Pancreas (tissue), 10 donors: Measurements from ENCODE around the gene FAM217A. TPM values are rescaled to one million over a fixed set of nuclear protein-coding genes. Genes with fewer than 3 reads are reported as not detected.

Experiments used
- ATAC-seq, 4 donors: fragments of 200-7000 bp; cut with Tn5 transposase; one replicate each; pipeline versions ENCODE4 v1.8.0 to v1.9.1; 2020; ENCODE audit warnings: mild to moderate bottlenecking in 4 of 4, moderate library complexity in 4 of 4
- DNase-seq, 6 donors: peaks; one replicate each; pipeline ENCODE4 v3.0.0-alpha.2; 2020
- FAIRE-seq: peaks from 2 replicates; lab custom pipeline; 2012; peaks lifted over from hg19 to GRCh38; lab: Jason Lieb, UNC
- H3K27ac ChIP-seq, 4 donors: fragments of 200-600 bp; sonication (generic); 1 replicate in 3 of 4; 2 replicates in 1 of 4; pipeline versions ENCODE4 v1.5.0 to v1.8.0; 2020
- H3K27me3 ChIP-seq, 4 donors: fragments of 200-600 bp; one replicate each; pipeline ENCODE4 v1.8.0; 2021
- H3K36me3 ChIP-seq, 3 donors: fragments of 200-600 bp; sonication (generic) in 1 of 3; one replicate each; pipeline versions ENCODE4 v1.5.0 to v1.8.0; 2020 to 2021
- H3K4me1 ChIP-seq, 3 donors: fragments of 200-600 bp; one replicate each; pipeline ENCODE4 v1.8.0; 2021
- H3K4me3 ChIP-seq, 4 donors: fragments of 200-600 bp; sonication (generic) in 2 of 4; one replicate each; pipeline versions ENCODE4 v1.5.0 to v1.8.0; 2020 to 2021
- H3K9me3 ChIP-seq, 4 donors: fragments of 200-600 bp; one replicate each; pipeline ENCODE4 v1.8.0; 2021
- CTCF ChIP-seq, 4 donors: fragments of 200-600 bp; sonication (generic) in 3 of 4; IDR thresholded peaks; one replicate each; pipeline versions ENCODE4 v1.5.0 to v1.8.0; 2021; ENCODE audit warnings: antibody characterized with exemption in 4 of 4
- WGBS, 2 donors: extraction: QIAGEN DNeasy Blood & Tissue Kit; methylation state at CpG; one replicate each; pipeline ENCODE4 v1.1.7; 2013; 5-methylcytosine and 5-hydroxymethylcytosine counted together
- intact Hi-C, 3 donors: fragments of 100-400 bp; cut with DNase I; formaldehyde crosslinking; loops; one replicate each; pipeline versions ENCODE4 v1.11.1 to v1.14.2; 2022
- polyA plus RNA-seq, 2 donors: library from polyadenylated mRNA; stranded (reverse); fragments of 200-250 nt; gene quantifications; one replicate each; pipeline ENCODE4 v1.2.3, GENCODE V29; 2013
- total RNA-seq, 6 donors: library from RNA; stranded (reverse); fragmentation: NEBNext Ultra II Directional in 4 of 6; extraction: Animal tissue kit (Norgen Biotek cat#: 25700) in 4 of 6; gene quantifications; one replicate each; pipeline versions ENCODE4 v1.2.1 to v1.2.4, GENCODE V29; 2021 to 2023
- donor health status: healthy with polysubstance abuse.
- donor health status: DM: no; HTN: no; CAD: no; lungs with moderate emphysema.
- donor health status: DM: no; HTN: no; CAD: no.
- donor health status: control.
- donor health status: control.
- donor health status: Bipolar disorder and iron deficiency.
- donor health status: DM: yes; HTN: yes; CAD: no.
- donor health status: DM: no; HTN: no; CAD: no.
- donor health status: DM: no; HTN: no; CAD: no.
- donor health status: DM: yes; HTN: yes; CAD: no.

FAM217A gene
- total and polyA plus RNA-seq, 8 donors, result 0.09 to 1.3 (median 0.69) TPM; not detected in 1

- Histone ChIP-seq H3K4me3 (peak overlapping the region; percentile 64 to 81 (median 70)), H3K9me3 (no peaks in the 10 kb centered on the region), H3K27ac (peak overlapping the region; percentile 92 to 97 (median 96)), H3K4me1 (peaks cover 12 to 44% (median 32%) of the 10 kb centered on the region in 3 donors), H3K27me3 (no peaks in the 10 kb centered on the region), H3K36me3 (no peaks in the 10 kb centered on the region)
- no peak for FAIRE-seq
- TF ChIP-seq CTCF (IDR thresholded peaks at IDR 0.05), result no peak
- no peak for DNase-seq
- WGBS, 2 donors, result 1 to 3% methylated on average over 15 of the region's 15 CpGs
- ATAC-seq, result peak in 3 of 4 donors; percentile 1 to 5 (median 3)
- intact Hi-C loops, result no loop called here
Measured at GRCh38 chr6:4021854-4022695, 56.9 kb downstream of the FAM217A start.

GRCh38 chr6:4021133-4021853 lies 57.6 kb downstream of the FAM217A start:
- intact Hi-C loops, result no loop called here
- peak overlapping the region; percentile 64 to 81 (median 70) for H3K4me3 ChIP-seq
- DNase-seq (peak; percentile 91 to 97 (median 94)), FAIRE-seq (peak; percentile 23), ATAC-seq (peak; percentile 76 to 87 (median 84))
- no peaks in the 10 kb centered on the region for H3K9me3 ChIP-seq
- H3K36me3 ChIP-seq, result no peaks in the 10 kb centered on the region
- peak in 1 of 4 donors; percentile 21 for TF ChIP-seq CTCF (IDR thresholded peaks at IDR 0.05)
- H3K27me3 ChIP-seq, result no peaks in the 10 kb centered on the region
- H3K27ac ChIP-seq, result peak overlapping the region; percentile 92 to 97 (median 96)
- 0% methylated on average over 49 to 65 of the region's 65 CpGs for WGBS, 2 donors
- H3K4me1 ChIP-seq, result peaks cover 12 to 52% (median 36%) of the 10 kb centered on the region in 3 donors

- ATAC-seq, result no peak
- DNase-seq, result no peak
- no peaks in the 10 kb centered on the region for H3K27me3 ChIP-seq
- peak overlapping the region; percentile 92 to 97 (median 96) for H3K27ac ChIP-seq
- no peak for TF ChIP-seq CTCF (IDR thresholded peaks at IDR 0.05)
- 1 to 2% methylated on average over 12 of the region's 12 CpGs for WGBS, 2 donors
- H3K4me1 ChIP-seq, result peaks cover 12 to 54% (median 36%) of the 10 kb centered on the region in 3 donors
- peak overlapping the region; percentile 64 to 81 (median 70) for H3K4me3 ChIP-seq
- intact Hi-C loops, result no loop called here
- FAIRE-seq, result no peak
- H3K36me3 ChIP-seq, result no peaks in the 10 kb centered on the region
- H3K9me3 ChIP-seq, result no peaks in the 10 kb centered on the region
Measured at GRCh38 chr6:4020822-4021132, 58.2 kb downstream of the FAM217A start.

GRCh38 chr6:4018924-4019236 lies 60.1 kb downstream of the FAM217A start:
- no peaks in the 10 kb centered on the region for H3K27me3 ChIP-seq
- no peak for TF ChIP-seq CTCF (IDR thresholded peaks at IDR 0.05)
- intact Hi-C loops, result no loop called here
- peak overlapping the region in 3 of 4 donors; percentile 52 to 73 (median 56) for H3K4me3 ChIP-seq
- FAIRE-seq (no peak), DNase-seq (no peak), ATAC-seq (peak in 2 of 4 donors; percentile 3 to 4)
- peaks cover 12 to 37% (median 33%) of the 10 kb centered on the region in 3 donors for H3K4me1 ChIP-seq
- H3K27ac ChIP-seq, result peak overlapping the region; percentile 89 to 99 (median 93)
- WGBS, 2 donors, result 1% methylated on average over 8 of the region's 8 CpGs
- no peaks in the 10 kb centered on the region for H3K9me3 ChIP-seq
- no peaks in the 10 kb centered on the region for H3K36me3 ChIP-seq

Other genes starting within 250 kb of the FAM217A start
- gene FAM50B, start 229.8 kb downstream of the FAM217A start, total RNA-seq, result 1 to 10 TPM; 3.6 to 8.7 (median 5.9) TPM
- 1 to 10 TPM; 4.1 to 9.7 TPM for gene FAM50B, start 229.8 kb downstream of the FAM217A start, polyA plus RNA-seq
- 10 to 100 TPM; 34.2 to 79.6 (median 55.4) TPM for gene ECI2, start 56.4 kb upstream of the FAM217A start, total RNA-seq
- 10 to 100 TPM; 26.8 to 54.5 TPM for gene ECI2, start 56.4 kb upstream of the FAM217A start, polyA plus RNA-seq